HUES48 (cell line): ENCODE results near the gene SLC9B1.

Source experiments
- H3K27ac ChIP-seq: one replicate; pipeline ENCODE4 v1.7.0; 2013; ENCODE audit warnings: low read depth, low read length, inconsistent platforms
- H3K27me3 ChIP-seq: 2 replicates; pipeline ENCODE4 v1.6.1; 2013; ENCODE audit warnings: mild to moderate bottlenecking, low read length; ENCODE audit not compliant: control insufficient read depth, insufficient read depth
- H3K36me3 ChIP-seq: 2 replicates; pipeline ENCODE4 v1.6.1; 2013; ENCODE audit warnings: low read length; ENCODE audit not compliant: control insufficient read depth, insufficient read depth
- H3K4me1 ChIP-seq: 2 replicates; pipeline ENCODE4 v1.6.1; 2013; ENCODE audit warnings: mild to moderate bottlenecking, low read length; ENCODE audit not compliant: control insufficient read depth, insufficient read depth
- H3K4me3 ChIP-seq: 2 replicates; pipeline ENCODE4 v1.5.1; 2013; ENCODE audit warnings: mild to moderate bottlenecking, low read depth, low read length
- H3K9ac ChIP-seq: 2 replicates; pipeline ENCODE4 v1.6.1; 2013; ENCODE audit warnings: mild to moderate bottlenecking, low read depth, low read length, moderate library complexity
- H3K9me3 ChIP-seq: 2 replicates; pipeline ENCODE4 v1.6.1; 2013; ENCODE audit warnings: low read length; ENCODE audit not compliant: control insufficient read depth, insufficient read depth

SLC9B1 gene

DNA sequence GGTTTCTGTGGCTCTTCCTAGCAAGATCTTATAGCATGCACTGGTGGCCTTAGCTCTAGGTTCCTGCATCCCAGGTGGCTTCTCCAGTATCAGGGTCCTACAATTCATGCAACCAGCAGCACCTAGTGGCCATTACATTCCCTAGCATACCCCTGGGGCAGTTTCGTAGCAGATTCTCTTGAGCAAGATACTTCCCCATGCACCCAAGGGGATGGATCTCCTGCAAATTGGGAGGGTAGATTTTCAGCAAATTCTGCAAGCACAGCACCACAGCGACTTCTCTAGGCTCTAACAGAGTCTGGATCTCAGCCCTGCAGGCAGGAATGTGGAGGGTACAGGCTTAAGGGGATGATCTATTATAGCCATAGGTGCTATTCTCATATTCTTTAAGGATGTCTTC, 13.1 kb upstream of the SLC9B1 start:
- Histone ChIP-seq H3K9me3 (no peaks in the 10 kb centered on the region), H3K27me3 (no peaks in the 10 kb centered on the region), H3K27ac (no peak overlapping the region), H3K4me1 (no peaks in the 10 kb centered on the region), H3K9ac (no peak overlapping the region), H3K4me3 (no peak overlapping the region), H3K36me3 (no peaks in the 10 kb centered on the region)

GRCh38 chr4:103030791-103031190, 11.3 kb upstream of the SLC9B1 start:
- no peaks in the 10 kb centered on the region for H3K4me1 ChIP-seq
- no peak overlapping the region for H3K4me3 ChIP-seq
- no peak overlapping the region for H3K27ac ChIP-seq
- H3K27me3 ChIP-seq: no peaks in the 10 kb centered on the region
- no peaks in the 10 kb centered on the region for H3K9me3 ChIP-seq
- H3K36me3 ChIP-seq: no peaks in the 10 kb centered on the region
- no peak overlapping the region for H3K9ac ChIP-seq

- Histone ChIP-seq H3K9me3 (no peaks in the 10 kb centered on the region), H3K27ac (no peak overlapping the region), H3K36me3 (no peaks in the 10 kb centered on the region), H3K27me3 (no peaks in the 10 kb centered on the region), H3K4me1 (no peaks in the 10 kb centered on the region), H3K9ac (no peak overlapping the region), H3K4me3 (no peak overlapping the region)
These were observed 9.8 kb upstream of the SLC9B1 start for GRCh38 chr4:103029300-103029699.

DNA sequence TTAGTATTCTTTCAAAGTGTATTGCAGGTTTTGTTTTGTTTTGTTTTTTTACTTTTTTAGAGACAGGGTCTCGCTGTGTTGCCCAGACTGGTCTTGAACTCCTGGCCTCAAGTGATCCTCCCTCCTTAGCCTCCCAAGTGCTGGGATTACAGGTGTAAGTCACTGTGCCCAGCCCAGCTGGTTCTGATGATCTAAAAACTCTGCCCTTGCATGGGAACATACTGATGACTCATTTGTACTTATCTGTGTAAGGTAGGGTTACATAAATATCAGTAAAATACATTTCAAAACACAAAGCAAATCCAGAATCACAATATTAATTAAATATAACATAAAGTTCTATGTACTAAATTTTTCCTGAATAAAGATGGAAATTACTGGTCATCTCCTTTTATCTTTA, 7.4 kb upstream of the SLC9B1 start:
- Histone ChIP-seq H3K27ac (no peak overlapping the region), H3K9me3 (no peaks in the 10 kb centered on the region), H3K36me3 (no peaks in the 10 kb centered on the region)

DNA sequence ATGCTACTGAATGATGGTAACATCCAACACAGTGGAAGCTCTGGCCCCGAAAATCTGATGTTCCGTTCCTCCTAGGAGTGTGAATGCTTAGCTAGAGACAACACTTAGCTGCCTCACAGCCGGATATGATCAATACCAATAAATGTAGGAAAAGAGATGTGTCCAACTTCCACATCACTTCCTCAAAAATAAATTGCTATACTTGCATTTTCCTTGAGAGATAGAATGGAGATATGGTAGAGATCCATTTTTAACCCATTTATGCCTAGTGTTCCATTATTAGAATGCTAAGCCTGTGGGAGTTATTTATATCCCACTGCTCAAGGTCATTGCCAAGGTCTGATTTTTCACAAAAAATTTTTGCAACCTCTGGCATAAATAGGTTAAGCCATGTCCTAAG, 5.5 kb upstream of the SLC9B1 start:
- H3K9ac ChIP-seq: no peak overlapping the region
- H3K27ac ChIP-seq: no peak overlapping the region
- no peaks in the 10 kb centered on the region for H3K9me3 ChIP-seq
- no peaks in the 10 kb centered on the region for H3K27me3 ChIP-seq
- no peaks in the 10 kb centered on the region for H3K36me3 ChIP-seq
- no peak overlapping the region for H3K4me3 ChIP-seq
- H3K4me1 ChIP-seq: no peaks in the 10 kb centered on the region

More for the DNA sequence above, 7.4 kb upstream of the SLC9B1 start:
- H3K4me1 ChIP-seq: no peaks in the 10 kb centered on the region
- no peak overlapping the region for H3K4me3 ChIP-seq
- no peak overlapping the region for H3K9ac ChIP-seq
- H3K27me3 ChIP-seq: no peaks in the 10 kb centered on the region

GRCh38 chr4:103021120-103021519, 1.6 kb upstream of the SLC9B1 start:
- Histone ChIP-seq H3K27ac (no peak overlapping the region), H3K9me3 (0 out of 2 replicates have a peak, but pooled peaks cover 5% of the 10 kb centered on the region), H3K4me3 (no peak overlapping the region), H3K9ac (no peak overlapping the region), H3K27me3 (no peaks in the 10 kb centered on the region), H3K4me1 (no peaks in the 10 kb centered on the region), H3K36me3 (no peaks in the 10 kb centered on the region)

- 0 out of 2 replicates have a peak, but pooled peaks cover 5% of the 10 kb centered on the region for H3K9me3 ChIP-seq
- H3K4me3 ChIP-seq: peak overlapping the region; percentile 88
These were observed 856 bp downstream of the SLC9B1 start for GRCh38 chr4:103018391-103019307.

DNA sequence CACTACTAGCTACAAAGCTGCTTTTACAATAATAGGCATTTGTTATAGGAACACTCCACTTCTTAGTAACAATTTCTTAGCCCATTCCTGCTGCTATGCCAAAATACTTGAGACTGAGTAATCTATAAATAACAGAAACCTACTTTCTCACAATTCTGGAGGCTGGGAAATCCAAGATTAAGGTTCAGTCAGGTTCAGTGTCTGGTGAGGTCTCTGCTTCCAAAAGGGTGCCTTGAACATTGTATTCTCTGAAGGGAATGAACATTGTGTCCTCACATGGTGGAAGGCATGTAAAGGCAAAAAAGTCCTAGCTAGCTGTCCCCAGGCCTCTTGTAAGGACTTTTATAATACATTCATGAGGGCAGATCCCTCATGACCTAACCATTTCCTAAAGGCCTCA, 7.0 kb downstream of the SLC9B1 start:
- Histone ChIP-seq H3K9me3 (no peaks in the 10 kb centered on the region), H3K36me3 (no peaks in the 10 kb centered on the region), H3K27me3 (no peaks in the 10 kb centered on the region), H3K27ac (no peak overlapping the region), H3K4me3 (no peak overlapping the region), H3K9ac (no peak overlapping the region), H3K4me1 (no peaks in the 10 kb centered on the region)

More at GRCh38 chr4:103018391-103019307, 856 bp downstream of the SLC9B1 start:
- H3K36me3 ChIP-seq: no peaks in the 10 kb centered on the region
- peak overlapping the region; percentile 83 for H3K27ac ChIP-seq
- H3K4me1 ChIP-seq: no peaks in the 10 kb centered on the region
- H3K9ac ChIP-seq: peak overlapping the region; percentile 88
- no peaks in the 10 kb centered on the region for H3K27me3 ChIP-seq

DNA sequence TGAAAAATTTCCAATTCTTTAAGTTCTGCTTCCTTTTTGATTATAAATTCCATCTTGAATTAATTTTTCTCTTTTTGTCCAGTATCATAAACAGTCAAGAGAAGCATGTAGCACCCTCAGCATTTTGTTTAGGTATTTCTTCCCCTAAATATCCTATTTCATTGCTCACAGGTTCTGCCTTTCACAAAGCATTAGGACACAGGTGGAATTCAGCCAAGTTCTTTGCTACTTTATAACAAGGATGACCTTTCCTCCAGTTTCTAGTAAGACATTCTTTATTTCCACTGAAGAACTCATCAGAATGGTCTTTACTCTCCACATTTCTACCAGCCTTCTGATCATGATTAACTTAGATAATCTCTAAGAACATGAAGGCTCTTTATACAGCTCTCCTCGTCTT, 7.4 kb downstream of the SLC9B1 start:
- Histone ChIP-seq H3K27me3 (no peaks in the 10 kb centered on the region), H3K9me3 (no peaks in the 10 kb centered on the region), H3K4me3 (no peak overlapping the region), H3K9ac (no peak overlapping the region), H3K36me3 (no peaks in the 10 kb centered on the region), H3K4me1 (no peaks in the 10 kb centered on the region), H3K27ac (no peak overlapping the region)

GRCh38 chr4:103011378-103012025, 8.0 kb downstream of the SLC9B1 start:
- H3K4me3 ChIP-seq: no peak overlapping the region

GRCh38 chr4:103010804-103011203, 8.7 kb downstream of the SLC9B1 start:
- Histone ChIP-seq H3K9ac (no peak overlapping the region), H3K27ac (no peak overlapping the region), H3K27me3 (no peaks in the 10 kb centered on the region), H3K9me3 (no peaks in the 10 kb centered on the region), H3K4me3 (no peak overlapping the region), H3K4me1 (no peaks in the 10 kb centered on the region), H3K36me3 (no peaks in the 10 kb centered on the region)

More at GRCh38 chr4:103011378-103012025, 8.0 kb downstream of the SLC9B1 start:
- Histone ChIP-seq H3K36me3 (no peaks in the 10 kb centered on the region), H3K27ac (no peak overlapping the region), H3K9ac (no peak overlapping the region), H3K4me1 (no peaks in the 10 kb centered on the region), H3K27me3 (no peaks in the 10 kb centered on the region), H3K9me3 (no peaks in the 10 kb centered on the region)
